SK-N-SH treated with all-trans-retinoic acid at 6 μM for 48 hours (cell line): Measurements from ENCODE around the gene PCLAF.
"Not testable (repeated sequence)": the region's sequence is repeated elsewhere in the genome, so short reads cannot be mapped to it uniquely, and the experiment has no call there.

Experiments
- ARNTL ChIP-seq: fragments of 450-650 bp; formaldehyde crosslinking; IDR thresholded peaks from 2 replicates; pipeline ENCODE4 v1.5.0; 2020; ENCODE audit warnings: low read depth, mild to moderate bottlenecking, moderate library complexity, borderline replicate concordance
- PATZ1 ChIP-seq: fragments of 250-450 bp; sonication (Bioruptor Pico); IDR thresholded peaks from 2 replicates; pipeline ENCODE4 v1.8.0; 2020; ENCODE audit warnings: mild to moderate bottlenecking, moderate library complexity, borderline replicate concordance
- PPARA ChIP-seq: fragments of 250-450 bp; sonication (Bioruptor Pico); IDR thresholded peaks from 2 replicates; pipeline ENCODE4 v1.5.0; 2020; ENCODE audit warnings: mild to moderate bottlenecking, borderline replicate concordance
- TCF4 ChIP-seq: fragments of 250-450 bp; sonication (Bioruptor Pico); IDR thresholded peaks from 2 replicates; pipeline ENCODE4 v1.8.0; 2021; ENCODE audit warnings: mild to moderate bottlenecking, moderate library complexity, borderline replicate concordance
- TOX ChIP-seq: fragments of 250-450 bp; sonication (Bioruptor Pico); IDR thresholded peaks from 2 replicates; pipeline ENCODE4 v1.8.0; 2021; ENCODE audit warnings: mild to moderate bottlenecking, moderate library complexity, borderline replicate concordance
- TSHZ2 ChIP-seq: fragments of 250-450 bp; sonication (Bioruptor Pico); IDR thresholded peaks from 2 replicates; pipeline ENCODE4 v1.5.0; 2020; ENCODE audit warnings: mild to moderate bottlenecking, moderate library complexity
- ZFP30 ChIP-seq: fragments of 450-650 bp; formaldehyde crosslinking; IDR thresholded peaks from 2 replicates; pipeline ENCODE4 v1.5.0; 2022; ENCODE audit warnings: mild to moderate bottlenecking, moderate library complexity
- ZNF8 ChIP-seq: fragments of 450-650 bp; formaldehyde crosslinking; IDR thresholded peaks from 2 replicates; pipeline ENCODE4 v1.5.0; 2020; ENCODE audit warnings: mild to moderate bottlenecking, moderate library complexity

- not testable (repeated sequence) for TF ChIP-seq PATZ1, ZFP30, ARNTL, ZNF8, TOX, TCF4, PPARA, TSHZ2 (CRISPR knock-in tag)
These were observed 49.6 kb downstream of the PCLAF start for GRCh38 chr15:64331668-64332067.
